HG03060 (cell line): ENCODE measurements around the gene FLT1.
A peak's percentile ranks its signal among the peaks of the same experiment; 100 is the strongest.

ENCODE experiments used
- ATAC-seq: cut with Tn5 transposase; IDR thresholded peaks from one replicate; pipeline ENCODE4 v1.9.1; 2021; ENCODE audit warnings: low read depth, moderate number of reproducible peaks; ENCODE audit not compliant: unreplicated experiment

The FLT1 gene

GRCh38 chr13:28434926-28435325, 60.0 kb downstream of the FLT1 start:
- ATAC-seq: no peak

GRCh38 chr13:28432816-28433560, 61.9 kb downstream of the FLT1 start:
- no peak for ATAC-seq

- peak; percentile 73 for ATAC-seq
Measured at GRCh38 chr13:28429685-28430290, 65.1 kb downstream of the FLT1 start.

- no peak for ATAC-seq
Measured at GRCh38 chr13:28429096-28429495, 65.8 kb downstream of the FLT1 start.

GRCh38 chr13:28426381-28426780, 68.5 kb downstream of the FLT1 start:
- ATAC-seq: no peak

- ATAC-seq: no peak
Measured at GRCh38 chr13:28425793-28426192, 69.1 kb downstream of the FLT1 start.

GRCh38 chr13:28424541-28424940, 70.4 kb downstream of the FLT1 start:
- no peak for ATAC-seq

- peak; percentile 53 for ATAC-seq
Measured at GRCh38 chr13:28423010-28423409, 71.9 kb downstream of the FLT1 start.

- ATAC-seq: no peak
Measured at GRCh38 chr13:28421676-28422410, 73.1 kb downstream of the FLT1 start.

- ATAC-seq: no peak
Measured at GRCh38 chr13:28420704-28421103, 74.2 kb downstream of the FLT1 start.

- ATAC-seq: no peak
Measured at GRCh38 chr13:28415994-28416421, 78.9 kb downstream of the FLT1 start.

GRCh38 chr13:28413999-28414398, 80.9 kb downstream of the FLT1 start:
- ATAC-seq: no peak

GRCh38 chr13:28412981-28413380, 81.9 kb downstream of the FLT1 start:
- no peak for ATAC-seq

- no peak for ATAC-seq
Measured at GRCh38 chr13:28411831-28412353, 83.0 kb downstream of the FLT1 start.

- no peak for ATAC-seq
Measured at GRCh38 chr13:28410096-28410495, 84.8 kb downstream of the FLT1 start.

- no peak for ATAC-seq
Measured at GRCh38 chr13:28409648-28410047, 85.3 kb downstream of the FLT1 start.

GRCh38 chr13:28408863-28409262, 86.1 kb downstream of the FLT1 start:
- ATAC-seq: no peak

GRCh38 chr13:28408235-28408848, 86.6 kb downstream of the FLT1 start:
- ATAC-seq: no peak

GRCh38 chr13:28406733-28407266, 88.1 kb downstream of the FLT1 start:
- ATAC-seq: no peak

- no peak for ATAC-seq
Measured at GRCh38 chr13:28402057-28402381, 92.9 kb downstream of the FLT1 start.
